Peyer's patch (tissue), 4 donors: ENCODE data around the gene TLCD3A.
"Not testable (repeated sequence)": the region's sequence is repeated elsewhere in the genome, so short reads cannot be mapped to it uniquely, and the experiment has no call there.

Source experiments
- POLR2A ChIP-seq, 2 donors: fragments of 450-650 bp; IDR thresholded peaks; one replicate each; pipeline ENCODE4 v1.5.1; 2017; ENCODE audit warnings: antibody characterized with exemption in 2 of 2, mild to moderate bottlenecking in 2 of 2, moderate library complexity in 2 of 2
- TF ChIP-seq, protein P1 (sequence below), 6 experiments: fragments of 450-650 bp in 4 of 6; fragments of 200-600 bp in 2 of 6; sonication (generic) in 1 of 6; IDR thresholded peaks; one replicate each; pipeline ENCODE4 v1.5.1; 2017 to 2019; ENCODE audit warnings: antibody characterized with exemption in 6 of 6, mild to moderate bottlenecking in 3 of 6, moderate library complexity in 1 of 6

DNA sequence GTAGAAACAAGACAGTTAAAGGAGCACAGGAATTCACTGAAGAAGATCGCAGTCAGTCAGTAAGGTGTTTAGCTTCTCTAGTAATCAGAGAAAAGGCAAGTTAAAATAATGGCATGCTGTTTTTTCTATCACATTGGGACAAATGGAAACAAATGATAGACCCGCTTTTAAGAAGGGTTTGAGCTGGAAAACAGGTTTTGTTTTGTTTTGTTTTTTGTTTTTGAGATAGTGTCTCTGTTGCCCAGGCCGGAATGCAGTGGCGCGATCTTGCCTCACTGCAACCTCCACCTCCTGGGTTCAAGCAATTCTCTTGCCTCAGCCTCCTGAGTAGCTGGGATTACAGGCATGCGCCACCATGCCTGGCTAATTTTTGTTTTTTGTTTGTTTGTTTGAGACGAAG, 53.5 kb downstream of the TLCD3A start:
- TF ChIP-seq, protein P1, sequence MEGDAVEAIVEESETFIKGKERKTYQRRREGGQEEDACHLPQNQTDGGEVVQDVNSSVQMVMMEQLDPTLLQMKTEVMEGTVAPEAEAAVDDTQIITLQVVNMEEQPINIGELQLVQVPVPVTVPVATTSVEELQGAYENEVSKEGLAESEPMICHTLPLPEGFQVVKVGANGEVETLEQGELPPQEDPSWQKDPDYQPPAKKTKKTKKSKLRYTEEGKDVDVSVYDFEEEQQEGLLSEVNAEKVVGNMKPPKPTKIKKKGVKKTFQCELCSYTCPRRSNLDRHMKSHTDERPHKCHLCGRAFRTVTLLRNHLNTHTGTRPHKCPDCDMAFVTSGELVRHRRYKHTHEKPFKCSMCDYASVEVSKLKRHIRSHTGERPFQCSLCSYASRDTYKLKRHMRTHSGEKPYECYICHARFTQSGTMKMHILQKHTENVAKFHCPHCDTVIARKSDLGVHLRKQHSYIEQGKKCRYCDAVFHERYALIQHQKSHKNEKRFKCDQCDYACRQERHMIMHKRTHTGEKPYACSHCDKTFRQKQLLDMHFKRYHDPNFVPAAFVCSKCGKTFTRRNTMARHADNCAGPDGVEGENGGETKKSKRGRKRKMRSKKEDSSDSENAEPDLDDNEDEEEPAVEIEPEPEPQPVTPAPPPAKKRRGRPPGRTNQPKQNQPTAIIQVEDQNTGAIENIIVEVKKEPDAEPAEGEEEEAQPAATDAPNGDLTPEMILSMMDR (IDR thresholded peaks at IDR 0.05), result not testable (repeated sequence)
- not testable (repeated sequence) for TF ChIP-seq POLR2A (IDR thresholded peaks at IDR 0.05)
